HEK293T (cell line): ENCODE results near the gene PLEKHA6.

Experiments
- ARNT ChIP-seq: fragments of 450-650 bp; IDR thresholded peaks from 2 replicates; pipeline ENCODE4 v1.6.1; 2017; ENCODE audit warnings: mild to moderate bottlenecking
- BHLHE40 ChIP-seq: fragments of 450-650 bp; IDR thresholded peaks from 2 replicates; pipeline ENCODE4 v1.6.1; 2016; ENCODE audit warnings: mild to moderate bottlenecking, moderate library complexity, borderline replicate concordance
- FOXA1 ChIP-seq: fragments of 450-650 bp; IDR thresholded peaks from 2 replicates; pipeline ENCODE4 v1.6.1; 2016; ENCODE audit warnings: mild to moderate bottlenecking
- FOXM1 ChIP-seq: fragments of 450-650 bp; IDR thresholded peaks from 2 replicates; pipeline ENCODE4 v1.6.1; 2017; ENCODE audit warnings: mild to moderate bottlenecking, borderline replicate concordance
- HDGF ChIP-seq: fragments of 450-650 bp; IDR thresholded peaks from 2 replicates; pipeline ENCODE4 v1.6.1; 2017; ENCODE audit warnings: antibody characterized with exemption, borderline replicate concordance
- SP1 ChIP-seq: fragments of 450-650 bp; IDR thresholded peaks from 2 replicates; pipeline ENCODE4 v1.6.1; 2017
- TARDBP ChIP-seq: fragments of 450-650 bp; IDR thresholded peaks from 2 replicates; pipeline ENCODE4 v1.6.1; 2016

DNA sequence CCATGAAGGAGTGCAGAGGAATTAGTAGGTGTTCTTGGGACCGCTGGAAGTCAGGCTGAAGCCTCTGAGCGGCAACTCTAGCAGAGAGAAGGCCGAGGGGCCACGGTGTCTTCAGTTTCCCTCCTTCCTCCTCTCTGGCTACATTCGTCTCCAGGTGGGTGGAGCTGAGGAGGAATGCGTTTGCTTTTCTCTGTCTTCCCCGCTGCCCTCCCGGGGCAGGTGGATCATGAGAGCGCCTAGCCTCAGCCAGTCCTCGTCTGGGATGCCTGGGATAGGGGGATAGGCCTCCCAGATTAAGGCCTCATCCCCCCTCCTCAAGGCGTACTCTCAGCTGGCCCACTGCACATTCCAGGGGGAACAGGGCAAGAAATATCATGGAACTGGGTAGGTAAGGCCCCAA is 138.5 kb downstream of the PLEKHA6 start:
- TF ChIP-seq SP1: no peak
- no peak for TF ChIP-seq FOXM1
- TF ChIP-seq HDGF: no peak
- TF ChIP-seq ARNT: no peak
- no peak for TF ChIP-seq FOXA1
- no peak for TF ChIP-seq TARDBP
- TF ChIP-seq BHLHE40: no peak
